ENCODE measurements around the gene SKIL.
"Not testable (repeated sequence)": the region's sequence is repeated elsewhere in the genome, so short reads cannot be mapped to it uniquely, and the experiment has no call there.

SKIL gene, protein sequence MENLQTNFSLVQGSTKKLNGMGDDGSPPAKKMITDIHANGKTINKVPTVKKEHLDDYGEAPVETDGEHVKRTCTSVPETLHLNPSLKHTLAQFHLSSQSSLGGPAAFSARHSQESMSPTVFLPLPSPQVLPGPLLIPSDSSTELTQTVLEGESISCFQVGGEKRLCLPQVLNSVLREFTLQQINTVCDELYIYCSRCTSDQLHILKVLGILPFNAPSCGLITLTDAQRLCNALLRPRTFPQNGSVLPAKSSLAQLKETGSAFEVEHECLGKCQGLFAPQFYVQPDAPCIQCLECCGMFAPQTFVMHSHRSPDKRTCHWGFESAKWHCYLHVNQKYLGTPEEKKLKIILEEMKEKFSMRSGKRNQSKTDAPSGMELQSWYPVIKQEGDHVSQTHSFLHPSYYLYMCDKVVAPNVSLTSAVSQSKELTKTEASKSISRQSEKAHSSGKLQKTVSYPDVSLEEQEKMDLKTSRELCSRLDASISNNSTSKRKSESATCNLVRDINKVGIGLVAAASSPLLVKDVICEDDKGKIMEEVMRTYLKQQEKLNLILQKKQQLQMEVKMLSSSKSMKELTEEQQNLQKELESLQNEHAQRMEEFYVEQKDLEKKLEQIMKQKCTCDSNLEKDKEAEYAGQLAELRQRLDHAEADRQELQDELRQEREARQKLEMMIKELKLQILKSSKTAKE

DNA sequence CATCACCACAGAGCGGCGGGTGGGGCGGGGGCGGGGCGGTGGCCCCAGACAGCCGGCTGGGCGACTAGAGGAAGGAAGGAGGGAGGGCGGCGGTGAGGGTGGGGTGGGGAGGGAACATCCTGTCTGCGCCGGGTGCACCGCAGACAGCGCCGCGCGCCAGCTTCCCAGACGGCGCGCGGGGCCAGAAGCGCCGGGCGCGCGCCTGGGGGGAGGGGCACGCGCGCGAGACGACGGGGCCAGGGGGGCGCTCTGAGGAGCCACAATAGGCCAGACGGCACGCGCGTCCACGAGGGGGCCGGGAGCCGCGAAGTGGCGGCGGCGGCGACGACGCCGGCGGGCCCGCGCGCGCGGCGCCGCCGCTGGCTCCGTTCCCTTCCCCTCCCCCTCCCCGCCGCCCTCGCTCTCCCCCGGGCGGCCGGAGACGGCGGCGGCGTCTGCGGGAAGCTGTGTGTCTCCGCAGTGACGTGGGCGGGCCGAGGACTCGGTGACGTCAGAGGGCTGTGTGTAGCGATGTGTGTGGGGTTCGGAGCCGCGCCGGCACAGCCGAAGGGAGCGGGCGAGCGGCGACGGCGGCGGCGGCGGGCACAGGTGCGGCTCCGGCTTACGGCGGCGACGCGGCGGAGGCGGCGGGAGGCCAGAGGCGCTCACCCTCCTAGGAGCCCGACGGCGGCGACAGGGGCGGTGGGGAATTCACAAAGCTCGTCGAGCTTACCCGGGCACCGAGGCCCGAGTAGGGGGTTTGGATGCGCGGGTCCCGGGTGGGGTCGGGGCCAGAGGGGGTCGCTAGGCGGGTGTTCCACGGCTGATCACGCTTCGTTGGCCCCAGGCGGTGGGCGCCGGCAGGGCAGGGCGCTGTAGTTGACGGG is at the start of gene SKIL:
Gene SKIL (plus strand): TSS at position 540 of the 866 bp plus-strand sequence. CDS start 2,617 bp downstream, outside the sequence.
- peak; percentile 96 for DNase-seq (ENCODE audit: low read depth)

DNA sequence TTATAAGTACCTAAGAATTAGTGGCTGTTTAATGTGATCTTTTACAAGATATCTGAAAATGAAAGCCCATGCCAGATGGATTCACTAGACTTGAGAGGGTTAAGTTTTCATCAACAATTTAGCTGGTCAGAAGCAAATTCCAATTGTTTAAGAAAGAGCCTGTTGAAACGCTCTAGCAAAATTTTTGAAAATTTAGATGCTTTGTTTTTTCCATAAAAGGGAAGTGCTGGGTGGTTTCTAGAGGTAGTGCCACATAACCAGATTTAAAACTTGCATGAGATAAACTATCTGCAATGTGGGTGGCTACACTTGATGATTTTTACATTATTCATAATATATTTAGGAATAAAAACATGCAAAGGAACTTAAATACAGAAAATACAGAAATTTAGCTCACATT is 48.5 kb upstream of the SKIL start:
- no peak for DNase-seq (ENCODE audit: low read depth)

GRCh38 chr3:170317954-170318353 is 39.6 kb upstream of the SKIL start:
- DNase-seq (ENCODE audit: low read depth), result no peak

DNA sequence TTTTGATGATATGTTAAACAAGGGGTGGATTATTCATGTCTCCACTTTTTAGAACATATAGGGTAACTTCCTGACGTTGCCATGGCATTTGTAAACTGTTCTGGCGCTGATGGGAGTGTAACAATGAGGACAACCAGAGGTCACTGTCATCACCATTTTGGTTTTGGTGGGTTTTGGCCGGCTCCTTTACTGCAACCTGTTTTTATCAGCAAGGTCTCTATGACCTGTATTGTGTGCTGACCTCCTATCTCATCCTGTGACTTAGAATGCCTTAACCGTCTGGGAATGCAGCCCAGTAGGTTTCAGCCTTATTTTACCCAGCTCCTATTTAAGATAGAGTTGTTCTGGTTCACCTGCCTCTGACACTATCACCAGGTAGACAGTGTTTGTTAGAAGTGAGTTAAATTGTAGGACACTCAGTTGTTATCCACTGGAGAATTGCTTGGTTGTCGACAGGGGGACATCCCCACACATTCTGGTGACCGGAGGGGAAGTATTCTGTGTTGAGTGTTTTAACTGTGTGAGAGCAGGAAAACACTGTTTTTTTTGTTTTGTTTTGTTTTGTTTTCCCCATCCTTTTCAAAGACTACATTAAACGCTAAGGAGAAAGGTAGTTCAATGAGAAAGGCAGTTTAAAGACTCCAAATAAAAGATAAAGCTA is 36.9 kb upstream of the SKIL start:
- DNase-seq (ENCODE audit: low read depth), result no peak

- no peak for DNase-seq (ENCODE audit: low read depth)
Measured at GRCh38 chr3:170321321-170322034, 36.0 kb upstream of the SKIL start.

GRCh38 chr3:170322566-170323269 is 34.8 kb upstream of the SKIL start:
- DNase-seq (ENCODE audit: low read depth), result no peak

- no peak for DNase-seq (ENCODE audit: low read depth)
Measured at GRCh38 chr3:170323331-170323730, 34.2 kb upstream of the SKIL start.

- DNase-seq (ENCODE audit: low read depth), result no peak
Measured at GRCh38 chr3:170324962-170325361, 32.6 kb upstream of the SKIL start.

GRCh38 chr3:170327040-170327808 is 30.3 kb upstream of the SKIL start:
- no peak for DNase-seq (ENCODE audit: low read depth)

- DNase-seq (ENCODE audit: low read depth), result not testable (repeated sequence)
Measured at GRCh38 chr3:170327868-170328548, 29.5 kb upstream of the SKIL start.

DNA sequence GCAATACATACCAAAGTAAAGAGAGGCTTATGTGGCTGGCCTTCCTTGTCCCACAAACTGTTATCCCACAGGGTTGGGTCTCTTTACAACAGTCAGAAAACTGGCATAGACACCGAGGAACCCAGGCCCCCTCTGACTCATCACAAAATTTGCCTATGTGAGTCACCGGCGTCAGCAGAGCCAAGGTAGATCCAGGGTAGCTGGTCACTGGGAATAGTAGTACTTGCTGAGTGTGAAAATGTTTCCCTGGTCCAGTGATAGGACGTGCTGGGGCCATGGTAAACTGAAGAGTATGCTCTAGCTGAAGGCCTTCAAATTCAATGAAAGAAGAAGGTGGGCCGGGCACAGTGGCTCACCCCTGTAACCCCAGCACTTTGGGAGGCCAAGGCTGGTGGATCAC is 27.1 kb upstream of the SKIL start:
- DNase-seq (ENCODE audit: low read depth), result peak; percentile 29

DNA sequence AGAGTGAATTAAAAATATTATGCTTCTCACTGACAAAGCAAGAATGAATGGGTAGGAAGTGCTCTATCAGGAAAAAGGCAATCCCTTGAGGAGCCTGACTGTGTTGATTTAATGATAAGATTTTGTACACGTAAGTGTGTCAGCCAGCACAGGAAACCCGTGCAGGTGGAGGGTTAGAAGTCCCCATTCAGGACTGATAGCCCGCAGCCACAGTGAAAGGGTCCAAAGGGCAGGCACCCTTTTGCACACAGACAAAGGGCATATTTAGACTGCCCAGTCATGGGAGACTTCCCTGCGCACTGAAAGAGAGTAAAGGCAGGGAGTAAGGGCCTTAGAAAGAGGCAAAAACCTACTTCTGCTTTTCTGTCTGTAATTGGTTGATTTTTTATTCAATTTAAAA is 26.4 kb upstream of the SKIL start:
- no peak for DNase-seq (ENCODE audit: low read depth)

DNA sequence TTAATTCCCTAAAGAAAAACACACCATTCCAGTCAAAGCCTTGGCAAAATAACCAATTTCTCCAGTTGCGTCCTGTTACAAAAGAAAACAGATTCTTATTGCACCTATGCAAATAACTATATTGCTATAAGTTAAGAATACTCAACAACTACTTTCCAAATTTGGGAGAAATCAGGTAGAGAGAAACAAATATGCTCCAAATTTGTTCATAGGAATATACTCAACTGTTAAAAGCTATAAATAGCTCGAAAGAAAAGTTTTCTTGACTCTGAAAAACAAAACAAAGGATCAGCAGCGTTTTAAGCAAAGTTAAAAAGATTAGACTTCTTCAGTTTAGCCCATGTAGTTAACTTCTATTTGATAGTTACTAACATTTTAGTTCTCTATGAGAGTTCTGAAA is 20.1 kb upstream of the SKIL start:
- no peak for DNase-seq (ENCODE audit: low read depth)

DNA sequence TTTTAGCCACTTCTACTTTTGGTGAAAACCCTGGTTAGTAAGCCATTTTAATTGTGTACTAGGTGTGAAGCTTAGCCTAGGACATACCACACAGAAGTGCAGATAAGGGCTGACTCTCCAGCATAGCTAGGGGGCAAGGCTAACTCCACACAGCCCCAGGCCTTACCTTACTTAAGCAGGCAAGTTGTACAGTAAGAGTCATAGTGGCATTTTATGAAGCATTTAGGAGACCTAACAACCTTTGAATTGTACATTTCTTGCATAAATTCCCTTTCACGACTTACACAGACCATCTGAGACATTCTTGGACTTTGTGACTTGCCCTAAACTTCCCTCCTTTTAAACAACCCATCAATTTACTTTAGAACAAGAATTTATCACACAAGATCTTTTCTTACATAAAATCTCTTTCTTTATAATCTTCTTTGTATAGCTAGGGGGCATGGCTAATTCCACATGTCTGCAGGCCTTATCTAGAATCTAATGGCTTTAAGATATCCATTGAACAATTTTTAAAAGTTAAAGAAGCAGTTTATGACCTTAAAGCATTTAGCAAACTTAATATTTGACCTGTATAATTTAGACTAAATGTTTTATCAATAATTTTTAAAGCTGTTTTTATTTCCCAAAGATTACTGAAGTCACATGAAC is 18.7 kb upstream of the SKIL start:
- no peak for DNase-seq (ENCODE audit: low read depth)

GRCh38 chr3:170342273-170342672 is 15.2 kb upstream of the SKIL start:
- not testable (repeated sequence) for DNase-seq (ENCODE audit: low read depth)

DNA sequence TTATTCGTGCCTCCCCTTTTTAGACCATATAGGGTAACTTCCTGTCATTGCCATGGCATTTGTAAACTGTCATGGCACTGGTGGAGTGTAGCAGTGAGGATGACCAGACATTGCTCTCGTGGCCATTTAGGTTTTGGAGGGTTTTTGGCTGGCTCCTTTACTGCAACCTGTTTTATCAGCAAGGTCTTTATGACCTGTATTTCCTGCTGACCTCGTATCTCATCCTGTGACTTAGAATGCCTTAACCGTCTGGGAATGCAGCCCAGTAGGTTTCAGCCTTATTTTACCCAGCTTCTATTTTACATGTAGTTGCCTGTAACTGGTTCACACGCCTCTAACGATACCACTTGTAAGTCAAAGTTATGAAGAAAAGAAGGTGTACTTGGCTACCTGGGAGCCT is 13.7 kb upstream of the SKIL start:
- not testable (repeated sequence) for DNase-seq (ENCODE audit: low read depth)

GRCh38 chr3:170344971-170345370 is 12.5 kb upstream of the SKIL start:
- no peak for DNase-seq (ENCODE audit: low read depth)

DNA sequence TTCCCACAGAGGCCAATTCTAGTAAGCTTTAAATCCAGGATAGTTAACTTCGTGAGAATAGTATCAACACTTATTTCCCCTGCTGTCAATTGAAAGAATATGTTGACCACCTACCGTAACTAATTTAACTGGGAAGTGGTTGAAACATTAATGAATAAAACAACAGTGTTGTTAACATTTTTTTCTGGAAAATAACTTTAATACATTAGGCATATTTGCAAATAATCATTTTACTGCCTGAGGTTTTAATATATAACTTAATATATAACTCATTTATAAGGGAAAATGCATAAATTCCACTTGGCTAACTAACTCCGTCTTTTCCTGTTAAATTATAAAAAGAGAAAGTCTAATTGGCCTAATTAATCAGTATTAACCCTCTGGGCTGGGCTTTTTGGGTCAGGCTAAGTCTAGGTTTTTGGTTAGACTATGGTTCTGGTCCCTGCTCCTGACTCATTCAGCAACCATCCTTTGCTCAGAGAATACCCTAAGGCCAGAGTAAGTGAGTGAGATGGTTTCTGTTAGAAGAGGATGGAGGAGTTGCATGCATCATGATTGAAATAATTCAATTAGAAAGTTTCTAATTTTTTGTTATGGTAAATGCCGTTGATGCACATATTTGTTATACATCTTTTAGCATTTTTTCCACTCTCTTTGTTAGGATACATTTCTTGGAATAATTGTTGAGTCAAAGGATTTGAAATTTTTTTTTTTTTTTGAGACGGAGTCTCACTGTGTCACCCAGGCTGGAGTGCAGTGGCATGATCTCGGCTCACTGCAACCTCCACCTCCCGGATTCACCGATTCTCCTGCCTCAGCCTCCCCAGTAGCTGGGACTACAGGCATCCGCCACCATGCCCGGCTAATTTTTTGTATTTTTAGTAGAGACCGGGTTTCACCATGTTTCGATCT is 10.8 kb upstream of the SKIL start:
- DNase-seq (ENCODE audit: low read depth), result no peak

Data from iris pigment epithelial cell (primary cell).